ENCODE results near the gene RDX. TPM values are rescaled to one million over a fixed set of nuclear protein-coding genes. Genes with fewer than 3 reads are reported as not detected.

Gene RDX
- total and polyA plus RNA-seq, 2 donors (not counting 1 experiment from before 2014, with no cell fraction given), result 4.4 to 34.8 TPM

GRCh38 chr11:110287537-110287936, 8.9 kb downstream of the RDX start:
- Mint-ChIP-seq H3K9me3 (ENCODE audit: insufficient read depth) (no peaks in the 10 kb centered on the region), H3K4me3 (no peak overlapping the region)
- POLR2A ChIA-PET, result no interaction called here

More at GRCh38 chr11:110287537-110287936, 8.9 kb downstream of the RDX start:
- H3K4me3 ChIP-seq (ENCODE audit: control extremely low read depth in 1 of 5, extremely low read depth in 1 of 5, insufficient read depth in 1 of 5, low read depth in 2 of 5, low read length in 4 of 5), result no peak overlapping the region
- Mint-ChIP-seq H3K27ac (no peak overlapping the region), H3K27me3 (no peaks in the 10 kb centered on the region), H3K4me1 (peaks cover 15% of the 10 kb centered on the region)
- peaks cover 0 to 6% of the 10 kb centered on the region in 2 donors for H3K4me1 ChIP-seq (ENCODE audit: control insufficient read depth in 2 of 2, insufficient read depth in 2 of 2, low read length in 2 of 2)
- H4K20me1 ChIP-seq (ENCODE audit: control insufficient read depth, insufficient read depth, low read length, poor library complexity, severe bottlenecking), result peaks cover 20% of the 10 kb centered on the region
- peaks cover 84% of the 10 kb centered on the region for H3K79me2 ChIP-seq (ENCODE audit: control insufficient read depth, insufficient read depth, low read length)
- H3K27ac ChIP-seq (ENCODE audit: low read length in 2 of 2), result no peak overlapping the region
- H3K27me3 ChIP-seq (replicated peaks in 1 of 4; ENCODE audit: control extremely low read depth in 1 of 4, control insufficient read depth in 3 of 4, insufficient read depth in 4 of 4, low read length in 3 of 4), result no peaks in the 10 kb centered on the region
- no peak overlapping the region for H2AFZ ChIP-seq (ENCODE audit: insufficient read depth, low read depth, low read length, poor library complexity, severe bottlenecking)
- no peaks in the 10 kb centered on the region for H3K9me3 ChIP-seq (ENCODE audit: control extremely low read depth in 1 of 3, control insufficient read depth in 2 of 3, insufficient read depth in 1 of 3, low read length in 2 of 3)
- no peak overlapping the region for H3K4me2 ChIP-seq (replicated peaks; ENCODE audit: low read depth, low read length, poor library complexity, severe bottlenecking)
- no peaks in the 10 kb centered on the region for H3K36me3 ChIP-seq (replicated peaks in 1 of 2; ENCODE audit: control extremely low read depth in 1 of 2, control insufficient read depth in 1 of 2, extremely low read depth in 1 of 2, insufficient read depth in 2 of 2, low read length in 1 of 2)
- ATAC-seq (ENCODE audit: low read depth), result no peak
- no peak for DNase-seq
- TF ChIP-seq CTCF (IDR thresholded peaks at IDR 0.05) (no peak), EZH2 (IDR thresholded peaks at IDR 0.05; ENCODE audit: borderline replicate concordance, insufficient read depth, low read depth, low read length, poor library complexity, severe bottlenecking) (no peak)
- WGBS (ENCODE audit: insufficient coverage), result no CpG with 5 or more reads among the region's 1 CpG
- H3K9ac ChIP-seq (ENCODE audit: low read length), result no peak overlapping the region
- intact Hi-C loops (cut with micrococcal nuclease), result no loop called here
- CTCF ChIA-PET, result interaction anchor here (1.0 to 1.5 kb wide), 2 partner anchors 29 to 86 kb away, joined by 4 to 5 read pairs; no protein-coding TSS in a partner anchor
